Testis (tissue), 3 donors: Measurements from ENCODE around the gene HSPH1. TPM values are rescaled to one million over a fixed set of nuclear protein-coding genes. Genes with fewer than 3 reads are reported as not detected.

Source experiments
- DNase-seq: peaks from one replicate; pipeline ENCODE4 v3.0.0-alpha.2; 2019
- H3K27ac ChIP-seq, 2 donors: fragments of 200-600 bp; sonication (generic); one replicate each; pipeline ENCODE4 v1.5.1; 2019
- H3K27me3 ChIP-seq: fragments of 200-600 bp; sonication (generic); one replicate; pipeline ENCODE4 v1.5.1; 2019
- H3K36me3 ChIP-seq: fragments of 200-600 bp; sonication (generic); one replicate; pipeline ENCODE4 v1.5.1; 2017; ENCODE audit warnings: low read depth; ENCODE audit errors: missing control alignments
- H3K4me1 ChIP-seq: fragments of 200-600 bp; sonication (generic); one replicate; pipeline ENCODE4 v1.5.1; 2019
- H3K4me3 ChIP-seq, 2 donors: fragments of 200-600 bp; sonication (generic); one replicate each; pipeline ENCODE4 v1.5.1; 2017 to 2019
- H3K9me3 ChIP-seq: fragments of 200-600 bp; sonication (generic); one replicate; pipeline ENCODE4 v1.5.1; 2017
- POLR2A ChIP-seq: fragments of 450-650 bp; IDR thresholded peaks from one replicate; pipeline ENCODE4 v1.6.1; 2017; ENCODE audit warnings: antibody characterized with exemption, mild to moderate bottlenecking, moderate library complexity
- WGBS, 2 donors: methylation state at CpG; one replicate each; pipeline ENCODE4 v1.1.5; 2018; 5-methylcytosine and 5-hydroxymethylcytosine counted together
- intact Hi-C: fragments of 100-400 bp; cut with DNase I; formaldehyde crosslinking; loops from one replicate; pipeline ENCODE4 v1.15.1; 2023; ENCODE audit warnings: low total_unique reads
- polyA plus RNA-seq: library from polyadenylated mRNA; stranded (reverse); fragments of 350-450 nt; fragmentation: Illumina TruSeq; extraction: RNeasy Lipid Tissue Mini Kit (QIAGEN cat#74804); gene quantifications from one replicate; pipeline ENCODE4 v1.2.3, GENCODE V29; 2014; ENCODE audit warnings: low read depth, low replicate concordance; ENCODE audit not compliant: insufficient read depth
- total RNA-seq, 2 donors: library from RNA; depleted of rRNA; stranded (reverse); fragments of >200 nt; gene quantifications; one replicate each; pipeline ENCODE4 v1.2.3, GENCODE V29; 2016
- TF ChIP-seq, protein P1 (sequence below), 3 experiments: fragments of 450-650 bp in 2 of 3; fragments of 200-600 bp in 1 of 3; sonication (generic) in 1 of 3; IDR thresholded peaks; one replicate each; pipeline ENCODE4 v1.5.1; 2016 to 2019; ENCODE audit warnings: antibody characterized with exemption in 3 of 3, mild to moderate bottlenecking in 2 of 3, moderate library complexity in 1 of 3

Gene HSPH1
- total and polyA plus RNA-seq, 3 donors from 2014 or later = 103 to 116 (median 105) TPM

DNA sequence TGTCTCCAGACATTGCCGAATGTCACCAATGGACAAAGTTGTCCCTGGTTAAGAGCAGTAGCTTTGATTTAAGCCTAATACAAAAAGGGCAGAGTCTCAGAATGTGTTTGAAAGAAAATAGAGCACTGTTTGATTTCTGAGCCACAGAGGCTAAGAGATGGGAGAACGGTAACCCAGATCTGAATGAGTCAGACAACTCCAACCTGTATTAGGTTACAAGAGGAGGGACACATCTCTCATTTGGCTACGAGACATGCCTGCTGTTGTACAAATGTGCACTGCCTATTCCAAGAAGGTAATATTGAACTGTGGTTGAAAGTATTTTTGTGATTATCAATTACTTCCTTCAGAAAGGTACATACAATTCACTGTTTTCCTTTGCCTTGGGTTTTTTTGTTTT lies 4.9 kb upstream of the HSPH1 start:
- DNase-seq = no peak
- H3K4me1 ChIP-seq = no peaks in the 10 kb centered on the region
- no peaks in the 10 kb centered on the region for H3K36me3 ChIP-seq
- no peak overlapping the region for H3K27ac ChIP-seq
- intact Hi-C loops = no loop called here
- 93 to 97% methylated on average over 3 of the region's 3 CpGs for WGBS, 2 donors
- no peaks in the 10 kb centered on the region for H3K9me3 ChIP-seq
- TF ChIP-seq, protein P1, sequence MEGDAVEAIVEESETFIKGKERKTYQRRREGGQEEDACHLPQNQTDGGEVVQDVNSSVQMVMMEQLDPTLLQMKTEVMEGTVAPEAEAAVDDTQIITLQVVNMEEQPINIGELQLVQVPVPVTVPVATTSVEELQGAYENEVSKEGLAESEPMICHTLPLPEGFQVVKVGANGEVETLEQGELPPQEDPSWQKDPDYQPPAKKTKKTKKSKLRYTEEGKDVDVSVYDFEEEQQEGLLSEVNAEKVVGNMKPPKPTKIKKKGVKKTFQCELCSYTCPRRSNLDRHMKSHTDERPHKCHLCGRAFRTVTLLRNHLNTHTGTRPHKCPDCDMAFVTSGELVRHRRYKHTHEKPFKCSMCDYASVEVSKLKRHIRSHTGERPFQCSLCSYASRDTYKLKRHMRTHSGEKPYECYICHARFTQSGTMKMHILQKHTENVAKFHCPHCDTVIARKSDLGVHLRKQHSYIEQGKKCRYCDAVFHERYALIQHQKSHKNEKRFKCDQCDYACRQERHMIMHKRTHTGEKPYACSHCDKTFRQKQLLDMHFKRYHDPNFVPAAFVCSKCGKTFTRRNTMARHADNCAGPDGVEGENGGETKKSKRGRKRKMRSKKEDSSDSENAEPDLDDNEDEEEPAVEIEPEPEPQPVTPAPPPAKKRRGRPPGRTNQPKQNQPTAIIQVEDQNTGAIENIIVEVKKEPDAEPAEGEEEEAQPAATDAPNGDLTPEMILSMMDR (IDR thresholded peaks at IDR 0.05) = no peak
- no peak for TF ChIP-seq POLR2A
- no peaks in the 10 kb centered on the region for H3K27me3 ChIP-seq
- no peak overlapping the region for H3K4me3 ChIP-seq

DNA sequence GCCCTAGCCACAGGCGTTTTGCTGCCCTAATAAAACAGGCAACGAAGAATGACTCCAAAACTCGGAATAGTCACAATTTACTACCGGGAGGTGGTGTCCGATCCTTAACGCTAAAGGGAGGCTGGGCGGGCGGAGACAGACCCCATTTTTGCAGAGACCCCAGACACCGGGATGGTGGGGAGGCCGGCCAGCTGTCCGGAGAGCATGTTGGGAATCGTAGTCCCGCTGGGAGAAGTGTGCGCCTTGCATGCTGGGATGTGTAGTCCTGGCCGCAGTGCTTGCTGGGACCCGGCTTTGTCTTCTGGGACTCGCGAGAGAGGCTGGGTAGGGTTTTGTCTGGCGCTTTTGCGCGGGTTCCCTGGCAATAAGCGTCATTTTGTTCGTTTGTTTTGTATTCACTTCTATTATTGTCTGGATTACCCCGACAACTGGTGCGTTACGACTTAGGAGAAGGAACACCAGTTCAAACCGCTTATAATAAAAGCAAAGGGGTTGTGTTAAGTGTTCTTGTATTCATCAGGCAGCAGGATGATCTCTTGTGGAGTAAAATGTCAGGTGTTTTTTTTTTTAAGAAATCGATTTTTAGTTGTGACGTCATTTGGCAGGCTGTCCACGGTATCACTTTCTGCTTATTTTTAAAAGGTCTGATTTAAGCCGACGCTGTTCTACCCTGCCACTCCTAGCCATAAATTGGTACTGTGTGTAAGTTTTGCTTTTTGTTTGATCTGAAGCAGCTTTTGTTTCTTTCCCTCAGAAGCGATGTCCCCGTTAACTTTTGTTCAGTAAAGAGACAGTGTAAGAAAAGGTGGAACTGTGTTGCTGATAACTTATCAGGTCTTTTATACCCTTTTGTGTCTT lies 676 bp upstream of the HSPH1 start:
- peak; percentile 99 for DNase-seq
- H3K9me3 ChIP-seq = no peaks in the 10 kb centered on the region
- peaks cover 9% of the 10 kb centered on the region for H3K4me1 ChIP-seq
- H3K27ac ChIP-seq = peak overlapping the region; percentile 99 to 100
- H3K4me3 ChIP-seq = peak overlapping the region; percentile 86 to 87
- WGBS, 2 donors = 0 to 1% methylated on average over 33 to 34 of the region's 34 CpGs
- intact Hi-C loops = no loop called here
- TF ChIP-seq POLR2A = peak; percentile 85
- TF ChIP-seq, protein P1 (IDR thresholded peaks at IDR 0.05) = no peak
- H3K27me3 ChIP-seq = no peaks in the 10 kb centered on the region
- no peaks in the 10 kb centered on the region for H3K36me3 ChIP-seq

DNA sequence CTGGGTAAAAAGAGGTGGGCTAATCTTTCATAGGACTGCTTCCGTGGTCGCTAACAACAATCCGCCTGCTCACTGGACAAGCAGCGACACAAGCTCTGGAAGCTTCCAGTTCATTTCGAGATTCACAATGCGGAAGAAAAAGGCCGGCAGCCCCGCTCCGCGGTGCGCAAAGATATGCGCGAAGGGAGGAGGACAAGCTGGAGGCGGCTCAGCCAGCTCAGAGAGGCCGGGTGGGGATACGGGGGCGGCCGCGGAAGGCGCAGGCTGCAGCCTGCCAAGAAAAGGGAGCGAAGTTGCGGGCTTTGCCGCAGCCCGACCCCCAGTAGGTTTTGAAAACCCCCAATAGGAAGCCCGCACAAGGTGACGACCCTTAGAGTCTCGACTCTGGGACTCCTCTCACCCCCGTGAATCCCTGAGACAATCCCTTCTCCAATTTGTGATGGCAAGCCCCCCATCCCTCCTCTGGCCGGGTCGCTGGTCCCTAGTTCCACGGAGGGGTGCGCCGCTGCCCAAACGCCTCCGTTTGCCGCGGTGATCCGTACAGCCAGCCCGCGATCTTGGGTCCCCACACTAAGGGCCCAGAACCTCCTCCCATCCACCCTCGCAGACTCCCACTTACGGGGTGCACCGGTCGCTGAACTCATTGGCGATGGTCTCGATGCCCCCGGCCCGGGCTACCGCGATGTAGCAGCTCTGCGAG lies 697 bp downstream of the HSPH1 start:
- Histone ChIP-seq H3K9me3 (no peaks in the 10 kb centered on the region), H3K36me3 (no peaks in the 10 kb centered on the region), H3K27ac (peak overlapping the region; percentile 99 to 100), H3K27me3 (no peaks in the 10 kb centered on the region), H3K4me1 (peaks cover 9% of the 10 kb centered on the region), H3K4me3 (peak overlapping the region; percentile 86 to 87)
- DNase-seq = peak; percentile 87
- TF ChIP-seq, protein P1 (IDR thresholded peaks at IDR 0.05) = no peak
- peak; percentile 41 for TF ChIP-seq POLR2A
- intact Hi-C loops = no loop called here
- 1% methylated on average over 26 to 51 of the region's 51 CpGs for WGBS, 2 donors

DNA sequence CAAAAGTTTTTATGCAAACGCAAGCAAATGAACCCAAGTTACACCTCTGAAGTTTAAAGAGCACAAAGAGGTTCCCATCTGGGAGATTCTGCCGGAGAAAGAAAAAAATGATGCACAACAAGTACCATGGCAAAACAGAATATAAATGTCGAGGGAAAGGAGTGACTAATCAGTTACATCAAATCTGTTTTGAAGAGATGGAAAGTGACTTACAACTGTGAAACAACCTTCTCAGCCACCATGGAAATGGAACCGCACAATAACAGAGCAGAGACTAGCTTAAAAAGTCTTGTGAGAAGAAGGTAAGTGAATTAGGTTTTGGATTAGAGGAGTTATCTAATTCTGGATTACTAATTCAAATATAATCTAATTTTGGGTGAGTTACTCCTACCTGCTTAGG lies 2.4 kb downstream of the HSPH1 start:
- no peaks in the 10 kb centered on the region for H3K9me3 ChIP-seq
- no peak overlapping the region for H3K27ac ChIP-seq
- no peaks in the 10 kb centered on the region for H3K27me3 ChIP-seq
- WGBS, 2 donors = 50 to 60% methylated on average over 4 of the region's 4 CpGs
- H3K36me3 ChIP-seq = no peaks in the 10 kb centered on the region
- TF ChIP-seq, protein P1 (IDR thresholded peaks at IDR 0.05) = no peak
- no peak for TF ChIP-seq POLR2A
- peaks cover 9% of the 10 kb centered on the region for H3K4me1 ChIP-seq
- no peak for DNase-seq
- no peak overlapping the region for H3K4me3 ChIP-seq
- intact Hi-C loops = no loop called here
